Epithelial cell of esophagus (primary cell): ENCODE data around the gene PPP1R15B.

Source experiments
- DNase-seq: peaks from one replicate; pipeline ENCODE4 v3.0.0; 2010; ENCODE audit warnings: low read depth
- H3K4me3 ChIP-seq: 2 replicates; pipeline ENCODE4 v1.5.1; 2011; ENCODE audit warnings: mild to moderate bottlenecking, low read length, control low read depth
- CTCF ChIP-seq: IDR thresholded peaks from 2 replicates; pipeline ENCODE4 v1.5.1; 2011; ENCODE audit warnings: low read depth, mild to moderate bottlenecking, low read length, control low read depth, inconsistent platforms; ENCODE audit not compliant: insufficient read depth; ENCODE audit errors: missing control alignments

The PPP1R15B gene

GRCh38 chr1:204376465-204376864 is 35.2 kb downstream of the PPP1R15B start:
- no peak for TF ChIP-seq CTCF
- no peak for DNase-seq
- no peak overlapping the region for H3K4me3 ChIP-seq

DNA sequence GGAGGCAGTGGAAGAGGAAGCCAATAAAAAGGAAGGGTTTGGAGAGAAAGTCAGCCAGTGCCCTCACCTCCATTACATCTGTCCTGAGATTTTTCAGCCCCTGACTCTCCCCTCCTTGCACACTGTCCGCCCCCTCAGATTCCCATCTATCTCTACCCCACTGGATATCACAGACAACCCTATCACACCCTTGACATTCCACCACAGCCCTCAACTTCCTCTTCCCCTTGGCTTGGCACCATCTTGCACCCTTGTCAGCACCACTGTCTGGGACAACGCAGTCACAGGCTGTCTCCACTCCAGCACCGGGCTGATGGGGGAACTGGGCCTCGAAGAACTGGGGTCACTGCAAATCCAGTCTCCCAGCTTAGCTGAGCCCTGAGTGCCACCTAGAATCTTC is 37.7 kb downstream of the PPP1R15B start:
- TF ChIP-seq CTCF: no peak
- H3K4me3 ChIP-seq: no peak overlapping the region
- DNase-seq: no peak

- no peak for DNase-seq
Observed at GRCh38 chr1:204370176-204370575, 41.4 kb downstream of the PPP1R15B start.

GRCh38 chr1:204368996-204369726 is 42.5 kb downstream of the PPP1R15B start:
- DNase-seq: no peak
- no peak overlapping the region for H3K4me3 ChIP-seq
- TF ChIP-seq CTCF: no peak

More at GRCh38 chr1:204370176-204370575, 41.4 kb downstream of the PPP1R15B start:
- H3K4me3 ChIP-seq: no peak overlapping the region
- no peak for TF ChIP-seq CTCF

GRCh38 chr1:204367956-204368355 is 43.7 kb downstream of the PPP1R15B start:
- H3K4me3 ChIP-seq: no peak overlapping the region
- TF ChIP-seq CTCF: no peak
- DNase-seq: no peak

- no peak overlapping the region for H3K4me3 ChIP-seq
- DNase-seq: no peak
- no peak for TF ChIP-seq CTCF
Observed at GRCh38 chr1:204367193-204367858, 44.3 kb downstream of the PPP1R15B start.
